ENCODE results near the gene ETV4.

ETV4 gene

GRCh38 chr17:43482103-43483012 is 63.8 kb downstream of the ETV4 start:
- Histone ChIP-seq H3K36me3 (no peaks in the 10 kb centered on the region), H4K20me1 (peaks cover 0 to 32% (median 8%) of the 10 kb centered on the region in 11 experiments; a peak in 11 of 22 replicates), H3K4me2 (peak overlapping the region; percentile 55 to 90 (median 71); a peak in 20 of 22 replicates), H3K27me3 (no peaks in the 10 kb centered on the region), H3K4me3 (no peak overlapping the region), H3K9ac (peak overlapping the region; percentile 67 to 94 (median 86); a peak in 17 of 22 replicates), H3K4me1 (peaks cover 29 to 44% (median 38%) of the 10 kb centered on the region in 10 experiments), H3K9me3 (replicated peaks in 1 of 11) (no peaks in the 10 kb centered on the region), H3K27ac (peak overlapping the region; percentile 69 to 91 (median 72); a peak in 21 of 22 replicates)
- TF ChIP-seq Cebpa-rat (IDR thresholded peaks at IDR 0.05), result no peak

GRCh38 chr17:43479948-43480347 is 66.2 kb downstream of the ETV4 start:
- no peaks in the 10 kb centered on the region for H3K27me3 ChIP-seq
- peaks cover 16 to 23% (median 19%) of the 10 kb centered on the region in 10 experiments for H3K4me1 ChIP-seq
- H3K9ac ChIP-seq, result no peak overlapping the region

More at GRCh38 chr17:43479948-43480347, 66.2 kb downstream of the ETV4 start:
- no peaks in the 10 kb centered on the region for H3K9me3 ChIP-seq (replicated peaks in 1 of 11)
- H4K20me1 ChIP-seq, result peaks cover 0 to 8% (median 0%) of the 10 kb centered on the region in 11 experiments; a peak in 4 of 22 replicates
- no peak overlapping the region for H3K4me3 ChIP-seq
- H3K4me2 ChIP-seq, result no peak overlapping the region
- TF ChIP-seq Cebpa-rat (IDR thresholded peaks at IDR 0.05), result no peak
- H3K27ac ChIP-seq, result no peak overlapping the region
- no peaks in the 10 kb centered on the region for H3K36me3 ChIP-seq
